HFFc6 (cell line): ENCODE measurements around the gene WDR90. TPM values are rescaled to one million over a fixed set of nuclear protein-coding genes. Genes with fewer than 3 reads are reported as not detected.

Experiments used
- DNase-seq: peaks from one replicate; pipeline ENCODE4 v3.0.0-alpha.2; 2018
- H3K27ac Mint-ChIP-seq: 2 replicates; pipeline ENCODE4 v1.8.0; 2020; ENCODE audit warnings: mild to moderate bottlenecking, mixed read lengths
- H3K27me3 Mint-ChIP-seq: 2 replicates; pipeline ENCODE4 v1.8.0; 2021; ENCODE audit warnings: mild to moderate bottlenecking, moderate library complexity, mixed read lengths; ENCODE audit not compliant: insufficient read depth
- H3K36me3 Mint-ChIP-seq: 2 replicates; pipeline ENCODE4 v1.8.0; 2021; ENCODE audit warnings: low read depth, mixed read lengths
- H3K4me1 Mint-ChIP-seq: 2 replicates; pipeline ENCODE4 v1.8.0; 2020; ENCODE audit warnings: low read depth, mixed read lengths
- H3K4me3 Mint-ChIP-seq: 2 replicates; pipeline ENCODE4 v1.8.0; 2020; ENCODE audit warnings: mild to moderate bottlenecking, moderate library complexity, mixed read lengths
- H3K9me3 Mint-ChIP-seq: 2 replicates; pipeline ENCODE4 v1.8.0; 2020; ENCODE audit warnings: mild to moderate bottlenecking, mixed read lengths
- CTCF ChIP-seq: fragments of 200-600 bp; sonication (generic); IDR thresholded peaks from 2 replicates; pipeline ENCODE4 v1.5.0; 2021; ENCODE audit warnings: antibody characterized with exemption, mild to moderate bottlenecking
- total RNA-seq, 6 experiments: library from RNA; stranded (reverse); fragmentation: NEBNext Ultra II Directional; extraction: Animal tissue kit (Norgen Biotek cat#: 25700); gene quantifications; 2 replicates in 1 of 6; 3 replicates in 5 of 6; pipeline ENCODE4 v1.2.3, GENCODE V29; 2021

The WDR90 gene
- total RNA-seq, 6 experiments from 2014 or later, result 11.6 to 19.0 (median 17.7) TPM

DNA sequence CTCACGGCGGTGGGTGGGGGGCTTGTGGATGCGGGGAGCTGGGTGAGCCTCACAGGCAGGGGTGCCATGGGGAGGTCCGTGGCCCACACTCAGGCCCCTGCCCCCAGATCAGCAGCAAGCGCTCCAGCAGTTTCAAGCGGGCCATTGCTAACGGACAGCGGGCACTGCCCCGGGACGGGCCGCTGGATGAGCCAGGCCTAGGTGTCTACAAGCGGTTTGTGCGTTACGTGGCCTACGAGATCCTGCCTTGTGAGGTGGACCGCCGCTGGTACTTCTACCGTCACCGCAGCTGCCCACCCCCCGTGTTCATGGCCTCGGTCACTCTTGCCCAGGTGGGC, 27.4 kb downstream of the WDR90 start:
- H3K4me1 Mint-ChIP-seq, result peaks cover 7% of the 10 kb centered on the region
- no peak for TF ChIP-seq CTCF
- H3K9me3 Mint-ChIP-seq, result no peaks in the 10 kb centered on the region
- H3K27me3 Mint-ChIP-seq, result peaks cover 5% of the 10 kb centered on the region
- no peak overlapping the region for H3K4me3 Mint-ChIP-seq
- H3K27ac Mint-ChIP-seq, result no peak overlapping the region
- peaks cover 3% of the 10 kb centered on the region; the same call in 1 of the 2 replicates for H3K36me3 Mint-ChIP-seq
- no peak for DNase-seq

- peaks cover 7% of the 10 kb centered on the region; the same call in 1 of the 2 replicates for H3K36me3 Mint-ChIP-seq
- peaks cover 10% of the 10 kb centered on the region for H3K4me1 Mint-ChIP-seq
- DNase-seq, result no peak
- peaks cover 5% of the 10 kb centered on the region for H3K27me3 Mint-ChIP-seq
- TF ChIP-seq CTCF, result no peak
- no peak overlapping the region for H3K27ac Mint-ChIP-seq
- H3K4me3 Mint-ChIP-seq, result no peak overlapping the region
- no peaks in the 10 kb centered on the region for H3K9me3 Mint-ChIP-seq
Measured at GRCh38 chr16:676913-677312, 27.7 kb downstream of the WDR90 start.

DNA sequence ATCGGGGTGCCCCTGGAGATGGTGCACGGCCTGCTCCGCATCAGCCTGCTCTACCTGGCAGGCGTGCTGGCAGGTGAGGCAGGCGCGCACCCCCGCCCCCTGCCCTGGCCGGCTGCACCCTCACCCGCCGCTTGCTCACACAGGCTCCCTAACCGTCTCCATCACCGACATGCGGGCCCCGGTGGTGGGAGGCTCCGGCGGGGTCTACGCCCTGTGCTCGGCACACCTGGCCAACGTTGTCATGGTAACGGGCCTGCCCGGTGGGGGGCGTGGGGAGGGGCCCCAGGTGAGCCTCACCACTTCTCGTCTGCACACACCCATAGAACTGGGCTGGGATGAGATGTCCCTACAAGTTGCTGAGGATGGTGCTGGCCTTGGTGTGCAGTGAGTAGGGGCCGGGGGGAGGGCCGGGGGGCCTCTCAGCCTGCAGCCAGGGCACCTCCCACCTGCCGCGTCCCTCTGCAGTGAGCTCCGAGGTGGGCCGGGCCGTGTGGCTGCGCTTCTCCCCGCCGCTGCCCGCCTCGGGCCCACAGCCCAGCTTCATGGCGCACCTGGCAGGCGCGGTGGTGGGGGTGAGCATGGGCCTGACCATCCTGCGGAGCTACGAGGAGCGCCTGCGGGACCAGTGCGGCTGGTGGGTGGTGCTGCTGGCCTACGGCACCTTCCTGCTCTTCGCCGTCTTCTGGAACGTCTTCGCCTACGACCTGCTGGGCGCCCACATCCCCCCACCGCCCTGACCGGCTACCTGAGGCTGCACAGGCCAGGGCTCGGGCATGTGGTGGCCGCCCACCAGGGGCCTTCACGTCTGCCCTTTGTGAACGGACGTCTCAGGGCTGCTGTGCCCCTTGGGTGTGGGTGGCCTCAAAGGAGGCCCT, 28.4 kb downstream of the WDR90 start:
- no peak for TF ChIP-seq CTCF
- no peak for DNase-seq
- H3K27ac Mint-ChIP-seq, result no peak overlapping the region
- H3K4me1 Mint-ChIP-seq, result peaks cover 13% of the 10 kb centered on the region
- no peaks in the 10 kb centered on the region for H3K9me3 Mint-ChIP-seq
- H3K27me3 Mint-ChIP-seq, result peaks cover 5% of the 10 kb centered on the region
- H3K36me3 Mint-ChIP-seq, result peaks cover 10% of the 10 kb centered on the region; the same call in 1 of the 2 replicates
- H3K4me3 Mint-ChIP-seq, result no peak overlapping the region

GRCh38 chr16:678209-678857, 29.2 kb downstream of the WDR90 start:
- no peak for TF ChIP-seq CTCF
- DNase-seq, result no peak
- no peaks in the 10 kb centered on the region for H3K9me3 Mint-ChIP-seq
- H3K4me1 Mint-ChIP-seq, result peaks cover 14% of the 10 kb centered on the region
- H3K27ac Mint-ChIP-seq, result no peak overlapping the region
- H3K36me3 Mint-ChIP-seq, result peaks cover 12% of the 10 kb centered on the region; the same call in 1 of the 2 replicates
- peaks cover 5% of the 10 kb centered on the region for H3K27me3 Mint-ChIP-seq
- no peak overlapping the region for H3K4me3 Mint-ChIP-seq

DNA sequence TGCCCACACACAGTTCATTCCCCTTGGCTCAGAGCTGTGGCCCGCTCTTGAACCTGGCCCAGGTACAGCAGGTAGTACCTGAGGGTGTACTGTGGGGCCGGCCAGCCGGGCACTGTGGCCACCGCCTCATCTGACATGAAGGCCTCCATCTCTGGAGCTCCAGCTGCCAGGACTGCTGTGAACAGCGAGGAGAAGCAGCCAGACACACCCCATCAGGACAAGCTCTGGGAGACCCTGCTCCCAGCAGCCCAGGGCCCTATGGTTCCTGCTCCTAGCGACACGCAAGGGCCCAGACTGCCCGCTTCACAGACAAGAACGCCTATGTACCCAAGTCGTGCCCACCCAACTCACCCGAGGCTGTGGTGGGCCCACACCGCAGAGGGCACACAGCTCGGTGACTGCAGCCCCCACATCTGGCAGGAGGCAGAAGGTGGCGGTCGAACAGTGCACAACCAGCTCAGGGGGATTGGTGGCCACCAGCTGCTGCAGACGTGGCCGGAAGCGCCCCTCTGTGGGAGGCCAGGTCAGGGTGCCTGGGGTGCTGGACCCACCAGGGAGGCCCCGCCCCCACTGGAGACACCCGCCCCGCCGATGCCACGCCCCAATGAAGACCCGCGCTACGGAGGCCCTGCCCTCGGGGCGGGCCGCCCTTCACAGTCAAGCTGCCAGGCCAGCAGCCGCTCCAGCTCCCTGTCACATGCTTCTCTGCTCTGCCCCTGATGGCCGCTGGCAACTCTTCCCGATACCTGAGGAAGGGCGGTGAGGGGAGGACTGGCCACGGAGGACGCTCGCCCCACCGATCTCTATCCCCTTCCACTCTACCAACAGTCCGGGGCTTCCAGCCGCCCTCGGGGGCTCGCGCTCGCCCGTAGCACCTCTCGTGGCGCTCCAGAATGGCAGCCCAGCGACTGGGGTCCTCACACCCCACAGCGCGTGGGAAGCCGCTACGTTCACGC, 30.0 kb downstream of the WDR90 start:
- DNase-seq, result peak; percentile 34
- Mint-ChIP-seq H3K36me3 (peaks cover 12% of the 10 kb centered on the region; the same call in 1 of the 2 replicates), H3K4me3 (peak overlapping the region; percentile 72), H3K4me1 (peaks cover 14% of the 10 kb centered on the region), H3K9me3 (no peaks in the 10 kb centered on the region), H3K27ac (peak overlapping the region; percentile 49), H3K27me3 (peaks cover 5% of the 10 kb centered on the region)
- TF ChIP-seq CTCF, result no peak
